Panc1 (cell line): ENCODE results near the gene IER3. TPM values are rescaled to one million over a fixed set of nuclear protein-coding genes. Genes with fewer than 3 reads are reported as not detected.

Source experiments
- ATAC-seq: fragments of 200-7000 bp; cut with Tn5 transposase; 2 replicates; pipeline ENCODE4 v1.9.1; 2020; ENCODE audit warnings: mild to moderate bottlenecking, moderate library complexity
- BruUV-seq: library from RNA; stranded (reverse); fragments of 400-500 nt; replicated peaks from 2 replicates; lab custom pipeline; 2021; lab: Mats Ljungman, UMichigan
- CTCF ChIA-PET: fragments of 300-600 bp; sonication (Branson Sonifier 250); formaldehyde crosslinking; loops from one replicate; lab custom pipeline; 2022; ENCODE audit warnings: antibody characterized with exemption; lab: Charles Lee
- POLR2A ChIA-PET: fragments of 300-600 bp; sonication (Branson Sonifier 250); formaldehyde crosslinking; loops from one replicate; lab custom pipeline; 2022; ENCODE audit warnings: antibody characterized with exemption; lab: Charles Lee
- DNase-seq: peaks from one replicate; pipeline ENCODE4 v3.0.0-alpha.2; 2010; ENCODE audit warnings: low read depth, low spot score
- H3K27ac ChIP-seq: 2 replicates; pipeline ENCODE4 v1.5.1; 2011; ENCODE audit warnings: mild to moderate bottlenecking, low read length, inconsistent platforms
- H3K27me3 ChIP-seq: fragments of 200-500 bp; sonication (Bioruptor generic); 2 replicates; pipeline ENCODE4 v1.6.0; 2014; ENCODE audit warnings: low read length, inconsistent platforms; ENCODE audit not compliant: control insufficient read depth, insufficient read depth
- H3K36me3 ChIP-seq: fragments of 200-500 bp; sonication (Bioruptor generic); 2 replicates; pipeline ENCODE4 v1.5.1; 2014; ENCODE audit warnings: inconsistent platforms, mild to moderate bottlenecking, low read length, moderate library complexity; ENCODE audit not compliant: control insufficient read depth, insufficient read depth
- H3K4me1 ChIP-seq: 2 replicates; pipeline ENCODE4 v1.5.1; 2011; ENCODE audit warnings: inconsistent platforms, mild to moderate bottlenecking, low read length, moderate library complexity; ENCODE audit not compliant: control insufficient read depth, insufficient read depth
- H3K4me3 ChIP-seq, 2 experiments: 2 replicates each; pipeline ENCODE4 v1.5.1; 2011 to 2012; ENCODE audit warnings: low read depth in 2 of 2, low read length in 2 of 2, mild to moderate bottlenecking in 2 of 2, inconsistent platforms in 1 of 2, moderate library complexity in 1 of 2
- H3K9me3 ChIP-seq: fragments of 200-500 bp; sonication (Bioruptor generic); 2 replicates; pipeline ENCODE4 v1.5.1; 2014; ENCODE audit warnings: low read depth, mild to moderate bottlenecking, inconsistent platforms, low read length, moderate library complexity; ENCODE audit not compliant: control insufficient read depth, insufficient read depth
- CTCF ChIP-seq: fragments of 450-650 bp; IDR thresholded peaks from 2 replicates; pipeline ENCODE4 v1.5.1; 2017; ENCODE audit warnings: mild to moderate bottlenecking
- POLR2AphosphoS5 ChIP-seq: IDR thresholded peaks from 2 replicates; pipeline ENCODE4 v1.6.1; 2012; ENCODE audit warnings: mild to moderate bottlenecking, low read depth, low read length, moderate library complexity
- REST ChIP-seq, 2 experiments: IDR thresholded peaks; 2 replicates each; pipeline ENCODE4 v1.6.1; 2011 to 2012; ENCODE audit warnings: low read depth in 2 of 2, control low read depth in 1 of 2, low read length in 1 of 2, mild to moderate bottlenecking in 1 of 2, moderate library complexity in 1 of 2; ENCODE audit not compliant: insufficient read depth in 1 of 2
- TCF7L2 ChIP-seq: IDR thresholded peaks from 2 replicates; pipeline ENCODE4 v1.6.1; 2011; ENCODE audit warnings: mild to moderate bottlenecking, low read depth, low read length, inconsistent platforms
- in situ Hi-C: cut with HindIII; loops from 2 replicates; pipeline ENCODE4 v1.10.0; 2016; ENCODE audit warnings: low sequenced_read_pairs, low pct_unique_long_range_greater_than_20kb
- intact Hi-C: fragments of 100-400 bp; cut with micrococcal nuclease; formaldehyde crosslinking; loops from one replicate; pipeline ENCODE4 v1.10.0; 2022; ENCODE audit not compliant: unreplicated experiment
- total RNA-seq: library from RNA; stranded (reverse); gene quantifications from one replicate; pipeline ENCODE4 v1.2.1, GENCODE V29; 2021; ENCODE audit not compliant: unreplicated experiment

IER3 gene
- total RNA-seq, 1 experiment from 2014 or later = 106 TPM

GRCh38 chr6:30763618-30764489, 19.5 kb upstream of the IER3 start:
- POLR2A ChIA-PET = interaction anchor here (0.6 kb wide), 1 partner anchor 30 kb away, joined by 3 read pairs; no protein-coding TSS in a partner anchor
- intact Hi-C loops (no loop called here), in situ Hi-C loops (no loop called here)
- Histone ChIP-seq H3K27ac (peak overlapping the region; percentile 67), H3K9me3 (no peaks in the 10 kb centered on the region), H3K36me3 (no peaks in the 10 kb centered on the region), H3K4me3 (no peak overlapping the region), H3K4me1 (peaks cover 25% of the 10 kb centered on the region), H3K27me3 (no peaks in the 10 kb centered on the region)
- TF ChIP-seq CTCF (no peak), TCF7L2 (peak; percentile 32; the same call in 1 of the 2 replicates)
- no peak for DNase-seq
- BruUV-seq = no TSS peak
- CTCF ChIA-PET = no interaction called here
- ATAC-seq = no peak

GRCh38 chr6:30763155-30763617, 18.8 kb upstream of the IER3 start:
- no peak for DNase-seq
- H3K36me3 ChIP-seq = no peaks in the 10 kb centered on the region
- no peaks in the 10 kb centered on the region for H3K9me3 ChIP-seq
- H3K4me3 ChIP-seq = no peak overlapping the region
- CTCF ChIA-PET = interaction anchor here (0.7 kb wide), 1 partner anchor 14 kb away, joined by 7 read pairs; no protein-coding TSS in a partner anchor
- no peak for ATAC-seq
- no TSS peak for BruUV-seq
- intact Hi-C loops (no loop called here), in situ Hi-C loops (no loop called here)
- no peak for TF ChIP-seq POLR2AphosphoS5
- no peak for TF ChIP-seq TCF7L2
- TF ChIP-seq REST (IDR thresholded peaks at IDR 0.05; ENCODE audit: insufficient read depth in 1 of 2, low read depth in 2 of 2, low read length in 1 of 2) = no peak
- H3K4me1 ChIP-seq = peaks cover 20% of the 10 kb centered on the region
- no peaks in the 10 kb centered on the region for H3K27me3 ChIP-seq
- peak overlapping the region; percentile 67 for H3K27ac ChIP-seq
- POLR2A ChIA-PET = interaction anchor here (0.6 kb wide), 1 partner anchor 31 kb away, joined by 3 read pairs; no protein-coding TSS in a partner anchor
